HG03025 (cell line): ENCODE data around the gene HLF.
"Not testable (repeated sequence)": the region's sequence is repeated elsewhere in the genome, so short reads cannot be mapped to it uniquely, and the experiment has no call there.

Source experiments
- ATAC-seq: cut with Tn5 transposase; IDR thresholded peaks from one replicate; pipeline ENCODE4 v1.9.1; 2021; ENCODE audit warnings: mild to moderate bottlenecking, moderate library complexity; ENCODE audit not compliant: unreplicated experiment, low FRiP score

The HLF gene

DNA sequence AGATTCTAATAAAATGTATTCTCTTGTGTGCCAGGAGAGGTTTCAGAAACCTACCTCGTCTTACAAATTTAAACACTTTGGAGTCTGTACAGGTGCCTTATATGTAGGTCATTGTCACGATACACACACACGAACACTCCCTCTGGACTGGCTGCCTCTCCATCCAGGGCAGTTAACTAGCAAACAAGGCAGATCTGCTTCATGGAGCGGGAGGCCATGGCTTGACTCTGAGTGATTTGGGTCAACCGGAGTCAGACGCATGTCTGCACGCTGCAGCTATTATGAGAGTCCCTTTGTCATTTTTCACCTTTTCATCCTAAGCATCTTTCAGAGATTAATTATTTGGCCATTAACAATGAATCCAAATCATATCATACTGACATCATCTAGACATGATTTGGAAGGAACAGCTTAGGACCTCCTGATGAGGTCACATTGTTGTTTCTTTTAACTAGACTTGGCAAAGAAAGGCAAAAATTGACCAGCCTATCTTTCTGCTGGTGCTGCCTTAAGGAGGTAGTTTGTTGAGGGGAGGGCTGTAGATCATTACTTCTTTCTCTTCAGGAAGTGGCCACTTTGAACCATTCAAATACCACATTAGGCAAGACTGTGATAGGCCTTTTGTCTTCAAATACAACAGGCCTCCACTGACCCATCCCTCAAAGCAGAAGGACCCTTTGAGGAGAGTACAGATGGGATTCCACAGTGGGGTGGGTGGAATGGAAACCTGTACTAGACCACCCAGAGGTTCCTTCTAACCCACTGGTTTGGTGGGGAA, 58.9 kb downstream of the HLF start:
- ATAC-seq = no peak

DNA sequence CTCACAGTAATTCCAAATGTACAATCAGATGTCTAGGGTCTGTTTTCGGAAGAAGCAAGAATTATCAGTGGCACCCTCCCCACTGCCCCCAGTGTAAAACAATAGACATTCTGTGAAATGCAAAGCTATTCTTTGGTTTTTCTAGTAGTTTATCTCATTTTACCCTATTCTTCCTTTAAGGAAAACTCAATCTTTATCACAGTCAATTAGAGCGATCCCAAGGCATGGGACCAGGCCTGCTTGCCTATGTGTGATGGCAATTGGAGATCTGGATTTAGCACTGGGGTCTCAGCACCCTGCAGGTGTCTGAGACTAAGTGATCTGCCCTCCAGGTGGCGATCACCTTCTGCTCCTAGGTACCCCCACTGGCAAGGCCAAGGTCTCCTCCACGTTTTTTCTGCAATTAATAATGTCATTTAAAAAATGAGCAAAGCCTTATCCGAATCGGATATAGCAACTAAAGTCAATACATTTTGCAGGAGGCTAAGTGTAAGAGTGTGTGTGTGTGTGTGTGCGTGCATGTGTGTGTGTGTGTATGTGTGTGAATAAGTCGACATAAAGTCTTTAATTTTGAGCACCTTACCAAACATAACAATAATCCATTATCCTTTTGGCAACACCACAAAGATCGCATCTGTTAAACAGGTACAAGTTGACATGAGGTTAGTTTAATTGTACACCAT, 59.7 kb downstream of the HLF start:
- ATAC-seq = no peak

DNA sequence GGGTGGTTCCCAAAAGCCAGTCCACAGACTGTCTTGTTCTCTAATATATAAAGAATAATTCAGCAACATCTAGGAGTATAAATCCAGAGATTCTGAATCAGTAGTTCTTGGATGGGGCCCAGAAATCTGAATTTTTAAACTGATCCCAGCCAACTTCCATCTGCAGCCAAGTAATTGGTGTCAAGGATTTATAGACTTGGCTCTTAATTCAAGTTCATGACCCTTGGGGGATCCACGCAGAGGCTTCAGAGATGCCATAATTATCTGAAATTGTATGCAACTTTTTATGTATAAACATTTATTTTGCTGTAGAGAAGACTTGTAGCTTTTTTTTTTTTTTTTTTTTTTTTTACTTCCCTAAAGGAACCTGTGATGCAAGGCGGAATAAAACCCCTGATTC, 60.6 kb downstream of the HLF start:
- no peak for ATAC-seq

DNA sequence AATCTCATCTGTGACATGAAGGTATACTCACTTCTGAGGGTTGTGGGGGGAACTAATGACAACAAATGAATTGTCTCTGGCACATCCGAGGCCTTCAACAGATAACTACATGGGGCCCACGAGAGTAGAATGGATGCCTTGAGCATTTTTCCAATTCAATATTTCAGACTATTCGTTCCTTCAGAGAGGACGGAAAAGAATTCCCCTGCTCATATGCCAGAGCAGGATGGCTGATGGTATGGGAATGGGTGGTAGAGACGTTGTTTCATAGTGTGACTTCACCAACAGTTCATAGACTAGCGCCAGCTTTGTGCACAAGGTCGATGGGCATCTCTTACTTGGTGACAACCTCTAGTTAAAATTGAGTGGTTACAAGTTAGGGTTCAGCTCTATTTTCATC, 61.3 kb downstream of the HLF start:
- no peak for ATAC-seq

DNA sequence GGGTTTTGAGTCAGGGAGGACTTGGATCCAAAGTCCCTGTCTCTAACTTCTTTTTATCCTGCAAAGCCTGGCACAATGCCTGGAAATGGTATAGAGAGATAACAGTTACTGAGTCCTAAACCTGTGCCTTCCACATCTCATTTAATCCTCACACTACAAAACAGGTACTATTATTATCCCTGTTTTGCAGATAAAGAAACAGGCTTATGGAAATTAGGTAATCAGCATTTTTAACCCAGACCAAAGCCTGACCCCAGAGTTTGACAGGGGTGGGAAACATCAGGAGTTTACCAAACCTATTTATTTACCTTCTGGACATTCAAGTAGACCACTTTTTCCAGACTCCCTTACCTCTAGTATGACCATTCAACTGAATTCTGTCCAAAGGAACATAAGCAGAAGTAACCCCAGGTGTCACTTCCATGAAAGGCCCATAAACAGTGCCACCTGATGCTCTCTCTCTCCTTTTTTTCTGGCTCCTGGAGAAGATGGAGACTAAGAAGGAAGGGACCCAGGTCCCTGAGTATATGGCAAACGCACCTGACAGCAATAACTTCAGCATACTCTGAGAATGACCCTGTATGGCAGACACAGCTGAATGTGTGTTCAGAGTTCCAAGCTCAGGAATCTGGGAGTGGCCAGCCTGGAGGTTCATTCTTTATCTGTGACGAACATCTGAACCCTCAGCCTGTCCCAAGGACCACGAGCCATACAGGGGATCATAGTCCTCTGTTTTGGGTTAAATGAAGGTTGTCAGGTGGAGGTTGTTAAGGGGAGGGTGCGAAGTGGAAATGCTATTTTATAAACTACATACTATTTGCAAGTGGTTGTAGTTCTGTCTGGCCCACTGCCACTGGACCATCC, 62.7 kb downstream of the HLF start:
- no peak for ATAC-seq

DNA sequence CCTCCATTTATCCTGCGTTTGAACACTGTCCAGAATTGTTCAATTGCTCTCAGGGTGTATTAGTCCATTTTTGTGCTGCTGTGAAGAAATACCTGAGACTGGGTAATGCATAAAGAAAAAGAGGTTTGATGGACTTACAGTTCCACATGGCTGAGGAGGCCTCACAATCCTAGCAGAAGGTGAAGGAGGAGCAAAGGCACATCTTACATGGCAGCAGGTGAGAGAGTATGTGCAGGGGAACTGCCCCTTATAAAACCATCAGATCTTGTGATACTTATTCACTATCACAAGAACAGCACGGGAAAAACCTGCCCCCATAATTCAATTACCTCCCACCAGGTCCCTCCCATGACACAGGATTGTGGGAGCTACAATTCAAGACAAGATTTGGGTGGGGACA, 63.8 kb downstream of the HLF start:
- not testable (repeated sequence) for ATAC-seq

DNA sequence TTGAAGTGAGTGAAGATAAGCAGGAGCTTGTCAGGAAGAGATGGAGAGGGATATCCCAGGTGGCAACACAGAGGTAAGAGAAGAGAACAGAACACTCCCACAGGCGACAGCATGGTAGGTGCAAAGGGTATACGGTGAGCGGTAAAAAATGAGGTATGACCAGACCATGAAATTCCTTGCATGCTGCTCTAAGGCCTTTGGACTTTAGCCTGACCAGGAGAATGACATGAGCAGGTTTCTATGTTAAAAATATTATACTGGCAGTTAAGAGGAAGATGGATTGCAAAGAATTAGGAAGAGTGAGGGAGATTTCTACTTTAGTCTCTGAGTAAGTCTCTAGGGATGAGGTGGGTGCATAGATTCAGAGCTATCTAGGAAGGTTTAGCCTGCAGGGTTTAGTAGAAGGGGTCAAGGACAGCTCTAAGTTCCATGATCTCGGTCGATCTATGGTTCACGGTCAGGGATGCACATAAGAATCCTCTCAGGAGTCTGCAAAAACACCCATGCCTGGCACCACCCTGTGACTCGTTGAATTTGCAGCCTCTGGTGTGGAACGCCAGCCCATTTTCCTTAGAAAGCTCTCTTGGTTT, 65.7 kb downstream of the HLF start:
- no peak for ATAC-seq

DNA sequence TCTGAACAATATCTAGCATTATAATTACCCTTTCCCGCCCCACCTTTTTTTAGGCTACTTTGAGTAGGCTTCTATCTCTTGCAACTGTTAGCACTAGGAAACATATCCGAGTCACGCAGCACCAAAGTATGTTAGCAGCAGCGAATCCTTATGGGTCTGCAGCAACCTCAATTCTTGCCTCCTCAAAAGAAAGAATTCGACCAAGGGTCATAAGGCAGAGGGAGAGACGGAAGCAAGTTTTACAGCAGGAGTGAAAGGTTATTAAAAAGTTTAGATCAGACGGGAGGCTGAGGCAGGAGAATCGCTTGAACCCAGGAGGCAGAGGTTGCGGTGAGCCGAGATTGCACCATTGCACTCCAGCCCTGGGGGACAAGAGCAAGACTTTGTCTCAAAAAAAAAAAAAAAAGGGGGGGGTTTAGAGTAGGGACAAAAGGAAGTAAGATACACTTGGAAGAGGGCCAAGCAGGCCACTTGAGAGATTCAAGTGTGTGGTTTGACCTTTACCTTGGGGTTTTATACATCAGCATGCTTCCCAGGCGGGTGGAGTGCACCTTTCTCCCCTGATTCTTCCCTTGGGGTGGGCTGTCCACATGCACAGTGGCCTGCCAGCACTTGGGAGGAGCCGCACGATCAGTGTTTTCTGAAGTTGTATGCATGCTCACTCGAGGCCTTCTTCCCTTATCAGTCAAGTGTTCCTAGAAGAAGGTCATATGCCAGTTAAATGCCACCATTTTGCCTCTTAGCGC, 67.7 kb downstream of the HLF start:
- no peak for ATAC-seq

DNA sequence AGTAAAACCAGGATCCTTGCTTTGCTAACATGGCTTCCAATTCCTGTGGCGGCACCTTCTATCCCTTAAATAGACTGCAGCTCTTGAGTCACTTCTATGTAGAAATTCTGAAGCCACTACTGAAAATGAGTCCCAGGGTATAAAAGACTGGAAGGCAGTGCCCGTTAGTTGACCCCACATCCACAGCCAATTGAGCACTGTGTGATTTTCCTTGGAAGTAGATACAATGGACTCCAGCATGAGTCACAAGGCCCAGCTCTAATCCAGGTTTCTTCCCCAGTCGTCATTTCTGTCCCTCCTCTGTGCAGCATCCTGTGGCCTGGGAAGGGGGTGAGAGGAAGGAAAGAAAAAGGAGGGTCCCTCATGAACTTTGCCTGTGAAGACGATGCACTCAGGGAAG, 69.5 kb downstream of the HLF start:
- no peak for ATAC-seq

DNA sequence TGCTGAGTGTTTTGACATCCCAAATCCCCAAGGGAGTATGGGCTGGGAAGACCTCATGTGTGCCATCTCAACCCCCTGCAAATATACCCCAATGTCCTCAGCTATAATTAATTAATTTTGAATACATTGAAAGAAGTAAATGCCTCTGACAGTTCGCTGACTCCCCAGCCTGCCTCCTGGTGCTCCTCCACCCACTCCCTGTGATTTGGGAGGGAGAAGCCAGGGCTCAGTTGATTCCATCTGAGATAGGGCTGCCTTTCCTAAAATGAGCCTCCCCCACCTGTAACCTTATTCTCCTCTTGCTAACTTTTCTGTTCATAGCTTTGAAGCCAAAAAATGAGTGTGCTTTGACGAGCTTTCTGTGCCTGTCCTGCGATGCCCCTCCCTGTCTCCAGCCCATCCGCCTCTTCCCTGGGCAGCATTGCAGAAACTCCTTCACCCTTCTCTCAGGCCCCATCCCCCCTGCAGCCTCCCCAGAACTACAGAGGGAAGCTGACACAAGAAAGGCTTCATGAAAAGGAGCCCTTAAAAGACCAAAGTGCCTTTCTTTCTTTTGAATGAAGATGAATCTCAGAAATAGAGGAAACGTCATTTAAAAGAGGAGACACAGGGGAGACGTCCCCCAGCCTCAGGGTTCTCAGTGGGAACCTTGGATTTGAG, 70.3 kb downstream of the HLF start:
- ATAC-seq = no peak

DNA sequence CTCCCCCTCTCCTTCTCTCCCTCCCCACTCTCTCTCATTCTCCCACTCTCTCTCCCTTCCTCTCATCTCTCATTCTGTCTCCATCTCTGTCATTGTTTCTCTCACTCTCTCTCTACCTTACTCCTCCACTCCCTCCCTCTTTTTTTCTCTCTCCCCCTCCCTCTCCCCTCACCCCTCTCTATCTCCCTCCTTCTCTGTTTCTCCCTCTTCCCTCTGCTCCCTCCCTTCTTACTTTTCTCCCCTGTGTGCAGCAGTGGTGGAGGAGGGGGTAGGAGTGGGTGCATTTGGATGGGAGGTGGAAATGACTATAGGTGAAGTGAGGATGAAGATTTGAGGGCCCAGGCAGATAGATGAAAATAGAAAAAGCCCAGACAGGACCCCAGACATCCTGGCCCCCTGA, 70.9 kb downstream of the HLF start:
- no peak for ATAC-seq

DNA sequence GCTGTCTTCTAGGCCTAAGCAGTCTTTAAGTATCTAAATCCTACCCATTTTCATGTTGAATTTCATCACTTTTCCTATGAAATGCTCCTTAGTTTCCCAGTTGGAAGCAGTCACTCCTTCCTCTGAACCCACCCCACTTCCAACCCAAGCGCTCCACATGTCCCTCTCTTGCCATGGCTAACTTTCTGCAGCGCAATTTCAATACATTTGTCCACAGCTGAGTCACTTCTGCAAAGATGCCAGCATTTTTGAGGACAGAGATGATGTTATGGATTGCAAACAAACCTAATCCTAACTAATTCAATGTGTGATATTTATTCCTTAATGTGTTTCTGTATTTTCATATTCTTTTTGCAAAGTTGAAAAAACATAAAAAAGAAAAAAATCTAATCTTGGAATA, 71.7 kb downstream of the HLF start:
- ATAC-seq = no peak

DNA sequence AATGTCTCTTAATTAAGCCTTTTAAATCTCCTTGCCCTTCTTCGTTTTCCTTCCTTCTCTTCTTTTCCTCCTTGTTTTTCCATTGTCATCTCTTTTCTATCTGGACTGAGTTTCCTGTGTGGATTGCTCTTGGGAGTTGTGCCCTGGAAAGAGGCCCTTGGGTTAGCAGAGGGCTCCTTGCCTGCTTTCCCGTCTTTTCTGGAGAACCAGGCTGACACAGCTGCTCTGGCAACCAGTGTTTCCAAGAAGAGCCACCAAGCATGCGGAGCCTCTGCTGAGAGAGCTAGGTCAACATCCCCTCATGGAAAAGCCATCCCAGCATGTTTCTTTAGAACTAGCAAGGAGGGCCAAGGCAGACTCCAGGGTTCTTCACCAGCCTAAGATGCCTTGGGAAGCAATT, 75.4 kb downstream of the HLF start:
- no peak for ATAC-seq

DNA sequence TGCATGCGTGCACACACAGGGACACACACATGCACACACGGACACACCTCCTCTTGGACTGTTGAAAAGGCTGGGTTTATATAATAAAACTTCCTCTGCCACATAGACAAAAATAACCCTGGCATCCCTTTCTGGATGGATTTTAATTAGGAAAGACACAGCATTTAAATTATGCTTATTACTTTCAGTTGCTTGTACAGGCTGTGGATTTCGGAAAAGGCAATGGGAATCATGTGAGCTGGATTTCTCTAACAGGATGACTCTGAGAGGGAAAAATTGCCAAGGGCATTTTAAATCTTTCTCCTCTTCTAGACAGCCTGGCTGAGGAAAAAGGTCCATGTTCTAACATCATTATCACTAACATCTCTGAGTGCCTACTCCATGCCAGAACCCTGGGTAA, 75.9 kb downstream of the HLF start:
- ATAC-seq = no peak

DNA sequence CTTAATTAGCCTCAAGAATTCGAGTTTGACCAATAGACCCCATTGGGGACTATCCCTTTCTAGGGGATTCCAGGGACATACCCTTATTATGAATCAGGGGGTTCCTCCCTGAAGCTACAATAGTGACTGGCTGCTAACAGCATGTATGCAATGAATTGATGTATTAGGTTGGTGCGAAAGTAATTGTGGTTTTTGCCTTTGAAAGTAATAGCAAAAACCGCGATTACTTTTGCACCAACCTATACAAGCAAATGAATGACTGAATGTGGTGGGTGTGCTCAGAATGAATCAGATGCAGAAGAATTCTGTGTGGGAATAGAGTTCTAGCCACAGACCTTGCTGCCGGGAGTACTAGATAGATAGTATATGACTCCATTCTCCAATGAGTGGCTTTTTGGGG, 76.7 kb downstream of the HLF start:
- no peak for ATAC-seq

DNA sequence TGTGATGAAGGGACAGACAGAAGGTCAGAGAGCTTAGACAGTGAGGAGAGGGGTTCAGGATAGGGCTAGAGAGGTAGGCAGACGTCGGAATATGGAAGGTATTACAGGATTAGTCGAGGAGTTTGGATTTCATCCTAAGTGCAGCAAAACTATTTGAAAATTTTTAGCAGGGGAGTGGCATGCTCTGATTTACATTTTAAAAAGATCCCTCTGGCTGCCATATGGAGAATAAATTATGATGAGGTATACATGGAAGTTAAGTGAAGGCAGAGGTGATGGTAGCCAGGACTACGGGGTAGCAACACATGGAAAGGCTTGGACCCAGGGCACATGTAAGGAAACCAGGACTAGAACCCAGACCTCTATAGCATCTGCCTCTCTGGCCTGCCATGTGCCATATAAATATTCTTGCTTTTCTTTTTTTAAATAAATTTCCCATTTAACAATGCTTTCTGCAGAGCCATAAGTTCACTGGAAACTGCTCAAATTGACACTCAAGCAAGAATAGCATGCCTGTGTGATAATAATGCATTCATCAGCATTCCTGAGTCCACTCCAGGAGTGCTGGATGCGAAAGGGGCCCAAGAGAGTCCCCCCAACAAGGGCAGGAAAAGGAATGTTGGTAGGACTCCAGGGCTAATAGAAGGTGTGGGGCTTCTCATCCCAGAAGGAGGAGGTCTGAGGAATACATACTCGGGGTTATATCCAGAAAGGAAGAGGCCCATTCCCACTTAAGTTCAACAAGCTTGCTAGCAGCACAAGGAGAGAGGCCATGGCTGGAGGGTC, 78.2 kb downstream of the HLF start:
- no peak for ATAC-seq

DNA sequence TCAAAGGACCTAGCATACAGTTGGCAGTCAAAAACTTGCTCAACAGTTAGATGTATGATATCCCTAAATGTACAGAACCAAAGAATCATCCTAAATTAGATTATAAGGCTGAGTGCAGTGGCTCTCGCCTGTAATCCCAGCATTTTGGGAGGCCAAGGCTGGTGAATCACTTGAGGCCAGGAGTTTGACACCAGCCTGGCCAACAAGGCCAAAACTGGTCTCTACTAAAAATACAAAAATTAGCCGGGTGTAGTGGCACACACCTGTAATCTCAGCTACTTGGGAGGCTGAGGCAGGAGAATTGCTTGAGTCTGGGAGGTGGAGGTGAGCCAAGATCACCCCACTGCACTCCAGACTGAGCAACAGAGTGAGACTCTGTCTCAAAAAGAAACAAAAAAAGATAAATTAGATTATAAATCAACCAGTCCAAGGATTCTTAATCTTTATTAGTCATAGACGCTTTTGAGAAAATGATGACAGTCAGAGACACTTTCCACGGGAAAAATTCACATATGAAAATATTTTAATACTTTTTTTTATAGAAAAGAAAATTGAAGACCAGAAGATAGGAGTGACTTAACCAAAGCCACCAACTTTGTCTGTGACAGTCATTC, 79.2 kb downstream of the HLF start:
- ATAC-seq = no peak

DNA sequence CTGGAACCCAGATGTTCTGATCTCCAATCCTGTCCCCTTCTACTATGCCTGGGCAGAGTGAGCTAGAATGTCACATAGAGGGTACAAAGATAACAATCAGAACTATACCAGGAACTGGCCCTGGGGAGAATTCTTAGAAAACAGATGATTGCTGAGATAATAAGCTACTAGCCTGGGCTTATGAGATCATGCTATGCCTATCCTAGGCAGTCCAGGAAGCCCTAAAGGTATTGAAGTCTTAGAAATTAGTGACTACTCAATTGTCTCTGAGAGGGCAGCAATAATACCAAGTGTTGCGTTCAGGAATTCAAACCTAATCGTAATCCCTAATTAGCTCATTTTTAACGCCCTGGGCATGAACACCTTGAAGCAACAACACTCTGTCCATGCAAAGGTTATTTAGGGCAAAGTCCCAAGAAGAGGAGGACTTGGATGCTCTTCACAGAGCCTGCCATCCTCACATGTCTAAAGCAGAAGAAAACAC, 79.8 kb downstream of the HLF start:
- no peak for ATAC-seq
